GM19324 (cell line): ENCODE data around the gene SRY.
"Not testable (repeated sequence)": the region's sequence is repeated elsewhere in the genome, so short reads cannot be mapped to it uniquely, and the experiment has no call there.

Experiments used
- ATAC-seq: cut with Tn5 transposase; IDR thresholded peaks from one replicate; pipeline ENCODE4 v1.9.1; 2021; ENCODE audit warnings: mild to moderate bottlenecking, moderate library complexity; ENCODE audit not compliant: unreplicated experiment, low FRiP score

SRY gene

GRCh38 chrY:2787600-2787999 lies at the start of gene SRY:
TSS of gene SRY (minus strand) at chrY:2787682. CDS start at chrY:2787603, 79 bp downstream.
- ATAC-seq = no peak

GRCh38 chrY:2837078-2837477 lies 49.6 kb upstream of the SRY start:
- no peak for ATAC-seq

GRCh38 chrY:2835230-2835629 lies 47.7 kb upstream of the SRY start:
- no peak for ATAC-seq

GRCh38 chrY:2828497-2828896 lies 41.0 kb upstream of the SRY start:
- no peak for ATAC-seq

- ATAC-seq = no peak
Measured at GRCh38 chrY:2824471-2824870, 37.0 kb upstream of the SRY start.

- ATAC-seq = not testable (repeated sequence)
Measured at GRCh38 chrY:2817146-2817896, 29.8 kb upstream of the SRY start.

GRCh38 chrY:2800246-2800645 lies 12.8 kb upstream of the SRY start:
- ATAC-seq = no peak

- no peak for ATAC-seq
Measured at GRCh38 chrY:2797991-2798390, 10.5 kb upstream of the SRY start.

GRCh38 chrY:2796977-2797523 lies 9.6 kb upstream of the SRY start:
- ATAC-seq = no peak

GRCh38 chrY:2789756-2790155 lies 2.3 kb upstream of the SRY start:
- ATAC-seq = no peak

- no peak for ATAC-seq
Measured at GRCh38 chrY:2786876-2787512, 488 bp downstream of the SRY start.
